ENCODE data around the gene MEA1.

GRCh38 chr6:42984924-42985475, 28.7 kb downstream of the MEA1 start:
- TF ChIP-seq CTCF (IDR thresholded peaks at IDR 0.05) (no peak), POLR2A (IDR thresholded peaks at IDR 0.05; ENCODE audit: low read depth) (no peak), POLR2AphosphoS5 (IDR thresholded peaks at IDR 0.05) (no peak)

All from esophagus muscularis mucosa (tissue), 3 donors.